ENCODE data around the gene RCBTB1. TPM values are rescaled to one million over a fixed set of nuclear protein-coding genes. Genes with fewer than 3 reads are reported as not detected.
A peak's percentile ranks its signal among the peaks of the same experiment; 100 is the strongest.
"Not testable (repeated sequence)": the region's sequence is repeated elsewhere in the genome, so short reads cannot be mapped to it uniquely, and the experiment has no call there.

Gene RCBTB1
- total RNA-seq, 2 experiments from 2014 or later, result 18.1 to 20.0 TPM

DNA sequence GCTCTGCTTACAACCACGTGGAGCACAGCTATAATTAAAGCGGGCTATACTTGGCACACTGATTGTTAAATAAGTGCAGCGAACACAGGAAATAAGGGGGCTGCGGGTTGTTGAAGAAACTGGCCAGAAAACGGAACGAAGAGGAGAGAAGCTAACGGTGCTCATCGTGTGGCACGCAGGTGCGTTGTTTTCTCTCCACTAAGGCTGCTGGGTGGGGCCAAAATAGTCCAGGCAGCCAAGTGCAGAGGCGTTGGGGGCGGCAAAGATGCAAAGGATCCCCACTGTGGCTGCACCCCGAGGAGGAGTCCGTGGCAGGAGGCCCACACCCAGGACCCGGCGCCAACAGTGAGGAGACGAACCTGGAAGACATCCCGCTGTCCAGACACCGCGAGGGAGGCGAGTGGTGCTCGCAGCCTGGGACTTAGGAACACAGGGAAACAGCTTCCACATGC lies 34.8 kb upstream of the RCBTB1 start:
- DNase-seq, result peak; percentile 16
- Mint-ChIP-seq H3K4me3 (peak overlapping the region; percentile 31), H3K27ac (no peak overlapping the region), H3K9me3 (no peaks in the 10 kb centered on the region), H3K36me3 (ENCODE audit: low read depth) (no peaks in the 10 kb centered on the region), H3K4me1 (peaks cover 4% of the 10 kb centered on the region), H3K27me3 (peaks cover 3% of the 10 kb centered on the region)
- ChIA-PET CTCF (interaction anchor here (0.5 kb wide), 1 partner anchor 169 kb away, joined by 3 read pairs; no protein-coding TSS in a partner anchor), POLR2A (interaction anchor here (0.6 kb wide), 1 partner anchor 200 kb away, joined by 3 read pairs; no protein-coding TSS in a partner anchor)

DNA sequence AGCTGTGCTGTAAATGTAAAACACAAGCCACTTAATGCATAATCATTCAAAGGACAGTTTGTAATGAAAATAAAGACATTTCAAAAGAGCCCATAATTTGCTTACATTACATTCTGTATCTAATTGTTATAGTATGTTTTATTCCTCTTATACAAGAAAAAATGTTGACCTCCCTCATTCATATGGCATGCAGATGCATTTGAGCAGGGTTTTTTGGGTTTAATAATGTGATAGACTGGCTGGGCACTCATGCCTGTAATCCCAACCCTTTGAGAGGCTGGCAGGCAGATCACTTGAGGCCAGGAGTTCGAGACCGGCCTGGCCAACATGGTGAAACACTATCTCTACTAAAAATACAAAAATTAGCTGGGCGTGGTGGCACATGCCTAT lies 31.3 kb upstream of the RCBTB1 start:
- Mint-ChIP-seq H3K36me3 (ENCODE audit: low read depth) (peaks cover 2% of the 10 kb centered on the region), H3K9me3 (peaks cover 3% of the 10 kb centered on the region), H3K4me3 (no peak overlapping the region), H3K27me3 (peaks cover 2% of the 10 kb centered on the region), H3K27ac (no peak overlapping the region), H3K4me1 (peaks cover 4% of the 10 kb centered on the region)
- no peak for DNase-seq
- ChIA-PET CTCF (no interaction called here), POLR2A (no interaction called here)

DNA sequence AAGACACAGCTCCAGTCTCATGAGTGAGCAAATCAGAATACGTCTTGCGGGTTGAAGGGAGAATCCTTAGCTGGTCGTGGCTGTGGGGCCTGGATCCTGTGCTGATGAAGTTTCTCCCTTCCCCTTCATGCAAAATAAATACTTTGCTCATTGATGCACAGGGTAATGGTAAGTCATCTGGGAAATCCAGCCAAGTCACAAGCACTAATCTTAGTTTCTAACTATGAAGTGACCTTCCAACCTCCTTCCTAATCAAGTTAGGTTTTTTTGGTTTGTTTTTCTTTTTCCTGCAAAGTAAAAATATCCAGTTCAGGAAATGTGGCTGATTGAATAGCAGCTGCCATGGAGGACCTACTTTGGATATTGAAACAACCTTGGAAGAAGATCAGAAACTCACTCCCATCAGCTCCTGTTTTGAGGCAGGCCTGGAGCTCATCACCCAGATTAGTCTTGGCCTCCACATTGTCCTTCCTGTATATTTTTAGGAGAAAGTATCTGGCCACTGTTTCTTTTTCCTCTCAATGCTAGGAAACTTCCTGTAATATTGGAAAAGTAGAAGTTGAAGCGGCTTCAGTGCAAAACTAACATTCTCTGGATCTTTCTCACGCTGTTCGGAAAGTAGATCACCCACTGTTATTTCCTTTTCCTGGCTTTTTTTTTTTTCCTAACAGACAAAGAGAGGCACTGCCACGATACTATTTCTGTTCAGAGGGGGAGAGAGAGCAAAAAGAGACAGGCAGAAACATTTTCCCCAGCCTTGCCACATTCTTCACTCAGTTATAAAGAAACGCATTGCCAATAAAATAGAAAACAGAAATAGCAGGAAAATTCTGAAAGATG lies 30.7 kb upstream of the RCBTB1 start:
- CTCF ChIA-PET, result no interaction called here
- H3K9me3 Mint-ChIP-seq, result peaks cover 6% of the 10 kb centered on the region
- no peak for DNase-seq
- peaks cover 2% of the 10 kb centered on the region for H3K36me3 Mint-ChIP-seq (ENCODE audit: low read depth)
- H3K4me3 Mint-ChIP-seq, result no peak overlapping the region
- H3K27ac Mint-ChIP-seq, result no peak overlapping the region
- peaks cover 4% of the 10 kb centered on the region for H3K4me1 Mint-ChIP-seq
- H3K27me3 Mint-ChIP-seq, result no peaks in the 10 kb centered on the region
- POLR2A ChIA-PET, result no interaction called here

DNA sequence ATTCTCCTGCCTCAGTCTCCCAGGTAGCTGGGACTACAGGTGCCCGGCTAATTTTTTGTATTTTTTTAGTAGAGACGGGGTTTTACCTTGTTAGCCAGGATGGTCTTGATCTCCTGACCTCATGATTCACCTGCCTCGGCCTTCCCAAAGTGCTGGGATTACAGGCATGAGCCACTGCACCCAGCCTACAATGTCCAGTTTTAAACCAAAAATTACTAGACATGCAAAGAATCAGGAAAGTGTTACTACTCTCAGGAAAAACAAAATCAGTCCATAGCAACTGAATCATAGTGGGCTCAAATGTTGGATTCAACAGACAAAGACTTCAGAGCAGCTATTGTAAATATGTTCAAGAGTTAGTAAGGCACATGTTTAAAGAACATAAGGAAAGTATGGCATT lies 26.7 kb upstream of the RCBTB1 start:
- not testable (repeated sequence) for H3K4me3 Mint-ChIP-seq

DNA sequence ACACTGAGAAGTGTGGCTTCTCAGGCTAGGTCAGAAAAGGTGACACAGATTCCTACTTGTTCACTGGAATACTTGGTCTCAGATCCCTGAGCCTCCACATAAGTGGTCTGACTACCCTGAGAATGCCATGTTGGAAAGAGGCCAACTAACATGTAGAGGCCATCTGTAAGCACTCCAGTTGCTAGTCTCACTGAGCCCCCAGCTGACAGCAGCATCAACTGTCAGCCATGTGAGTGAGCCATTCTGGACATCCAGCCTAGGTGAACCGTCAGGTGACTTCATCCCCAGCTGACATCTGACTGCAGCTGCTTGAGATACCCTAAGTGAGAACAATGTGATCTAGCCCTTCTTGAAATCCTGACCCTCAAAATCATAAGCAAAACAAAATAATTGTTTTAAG lies 24.8 kb upstream of the RCBTB1 start:
- H3K9me3 Mint-ChIP-seq, result peaks cover 6% of the 10 kb centered on the region
- no peaks in the 10 kb centered on the region for H3K27me3 Mint-ChIP-seq
- H3K4me3 Mint-ChIP-seq, result no peak overlapping the region
- no peak for DNase-seq
- no peak overlapping the region for H3K27ac Mint-ChIP-seq
- ChIA-PET CTCF (no interaction called here), POLR2A (no interaction called here)
- H3K36me3 Mint-ChIP-seq (ENCODE audit: low read depth), result peaks cover 2% of the 10 kb centered on the region
- H3K4me1 Mint-ChIP-seq, result peaks cover 4% of the 10 kb centered on the region

More for the DNA sequence above, 26.7 kb upstream of the RCBTB1 start:
- H3K4me1 Mint-ChIP-seq; H3K27me3 Mint-ChIP-seq; DNase-seq; H3K9me3 Mint-ChIP-seq; H3K27ac Mint-ChIP-seq; H3K36me3 Mint-ChIP-seq (ENCODE audit: low read depth); POLR2A ChIA-PET: not testable (repeated sequence)
- CTCF ChIA-PET, result interaction anchor here (0.6 to 1.6 kb wide), 2 partner anchors 90 to 312 kb away, joined by 3 to 5 read pairs; no protein-coding TSS in a partner anchor

DNA sequence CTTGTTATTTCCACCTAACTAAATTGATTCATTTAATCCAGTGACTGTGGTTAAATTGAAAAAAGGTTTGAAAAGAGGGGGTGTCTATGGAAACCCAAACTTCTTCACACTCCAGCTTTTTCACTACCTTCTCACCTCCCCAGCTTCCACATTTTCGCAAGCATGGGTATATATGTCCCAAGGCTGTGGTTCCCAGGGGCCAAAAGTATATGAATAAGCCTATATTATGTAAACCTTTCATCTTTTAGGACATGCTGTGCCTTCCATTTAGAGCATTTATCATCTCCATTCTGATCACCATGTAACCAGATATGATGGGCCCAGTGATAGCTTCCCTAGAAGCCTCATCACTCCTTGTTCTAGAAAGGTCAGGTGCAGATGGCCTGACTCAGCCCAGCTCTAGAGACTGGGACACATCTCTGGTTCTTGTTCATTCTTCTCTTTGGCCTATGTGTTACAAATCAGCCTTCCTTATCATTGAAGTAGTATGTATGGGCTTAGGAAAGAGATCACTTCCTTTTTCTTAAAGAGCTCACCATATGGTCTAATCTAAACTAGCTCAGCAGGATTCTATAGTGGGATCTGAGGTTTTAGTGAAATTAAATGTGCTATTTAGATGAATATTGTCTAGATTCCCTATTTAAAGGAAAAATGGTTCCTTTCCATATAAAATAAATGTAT lies 23.4 kb upstream of the RCBTB1 start:
- POLR2A ChIA-PET, result no interaction called here
- H3K27ac Mint-ChIP-seq, result no peak overlapping the region
- peaks cover 6% of the 10 kb centered on the region for H3K9me3 Mint-ChIP-seq
- no peak for DNase-seq
- H3K4me1 Mint-ChIP-seq, result peaks cover 6% of the 10 kb centered on the region
- H3K36me3 Mint-ChIP-seq (ENCODE audit: low read depth), result peaks cover 2% of the 10 kb centered on the region
- CTCF ChIA-PET, result interaction anchor here (0.6 to 1.6 kb wide), 3 partner anchors 155 to 330 kb away, joined by 3 to 7 read pairs (median 3); no protein-coding TSS in a partner anchor
- no peaks in the 10 kb centered on the region for H3K27me3 Mint-ChIP-seq
- no peak overlapping the region for H3K4me3 Mint-ChIP-seq

DNA sequence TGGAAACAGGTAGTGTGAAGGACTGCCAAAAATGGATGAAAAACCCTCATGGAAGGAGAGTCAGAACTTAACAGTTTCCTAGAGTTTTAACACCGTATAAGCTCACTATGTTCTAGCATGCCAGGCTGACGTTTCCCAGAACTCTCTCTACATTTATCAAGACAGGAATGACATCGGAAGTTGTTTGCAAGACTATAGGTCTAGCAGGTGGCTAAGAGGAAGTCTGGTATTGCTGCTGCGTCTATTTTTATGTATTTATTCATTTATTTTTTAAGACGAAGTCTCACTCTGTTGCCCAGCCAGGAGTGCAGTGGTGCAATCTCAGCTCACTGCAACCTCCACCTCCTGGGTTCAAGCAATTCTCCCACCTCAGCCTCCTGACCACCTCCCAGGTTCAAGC lies 22.4 kb upstream of the RCBTB1 start:
- no peaks in the 10 kb centered on the region for H3K27me3 Mint-ChIP-seq
- no peak overlapping the region for H3K27ac Mint-ChIP-seq
- H3K4me1 Mint-ChIP-seq, result peaks cover 6% of the 10 kb centered on the region
- H3K9me3 Mint-ChIP-seq, result peaks cover 6% of the 10 kb centered on the region
- peaks cover 2% of the 10 kb centered on the region for H3K36me3 Mint-ChIP-seq (ENCODE audit: low read depth)
- POLR2A ChIA-PET, result no interaction called here
- no peak overlapping the region for H3K4me3 Mint-ChIP-seq
- DNase-seq, result no peak
- CTCF ChIA-PET, result interaction anchor here (1.2 to 1.6 kb wide), 2 partner anchors 307 to 393 kb away, joined by 3 read pairs; no protein-coding TSS in a partner anchor

DNA sequence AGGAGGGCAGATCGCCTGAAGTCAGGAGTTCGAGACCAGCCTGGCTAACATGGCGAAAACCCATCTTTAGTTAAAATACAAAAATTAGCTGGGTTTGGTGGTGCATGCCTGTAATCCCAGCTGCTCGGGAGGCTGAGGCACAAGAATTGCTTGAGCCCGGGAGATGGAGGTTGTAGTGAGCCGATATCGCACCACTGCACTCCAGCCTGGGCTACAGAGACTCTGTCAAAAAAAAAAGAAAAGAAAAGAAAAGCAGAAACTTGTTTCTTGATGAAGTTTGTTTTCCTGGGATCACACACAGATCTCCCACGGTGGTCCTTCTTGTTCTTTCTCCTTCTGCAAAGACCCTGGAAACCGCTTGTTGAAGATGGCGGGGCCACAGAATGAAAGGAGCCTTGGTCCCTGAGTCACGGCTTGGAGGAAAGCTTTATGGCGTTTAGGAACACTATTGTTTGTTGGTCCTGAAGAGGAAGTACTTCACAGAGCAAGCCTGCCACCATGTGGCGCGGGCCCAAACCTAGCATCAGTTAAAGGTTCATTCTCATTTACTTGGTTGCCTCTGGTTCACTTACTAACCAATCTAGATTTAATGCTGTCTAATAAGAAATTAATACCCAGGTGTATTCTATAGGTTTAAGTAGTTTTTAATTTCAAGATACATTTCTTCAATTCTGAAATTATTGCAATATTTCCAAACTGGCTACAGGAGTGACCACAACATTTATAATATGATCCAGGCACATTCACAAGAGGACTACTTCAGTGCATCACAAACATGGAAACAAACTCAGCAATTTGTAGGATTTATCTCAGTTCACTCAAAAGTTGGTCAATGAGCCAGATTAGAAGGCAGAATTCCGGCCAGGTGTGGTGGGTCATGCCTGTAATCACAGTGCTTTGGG lies 21.6 kb upstream of the RCBTB1 start:
- peak overlapping the region; percentile 67 for H3K4me3 Mint-ChIP-seq
- no peaks in the 10 kb centered on the region for H3K36me3 Mint-ChIP-seq (ENCODE audit: low read depth)
- CTCF ChIA-PET, result interaction anchor here (0.6 to 1.5 kb wide), 9 partner anchors 17 to 1209 kb away, joined by 3 to 5 read pairs (median 3); partner anchors contain the start of gene RCBTB1
- POLR2A ChIA-PET, result no interaction called here
- DNase-seq, result peak; percentile 86
- no peaks in the 10 kb centered on the region for H3K27me3 Mint-ChIP-seq
- H3K4me1 Mint-ChIP-seq, result peaks cover 6% of the 10 kb centered on the region
- peak overlapping the region; percentile 65 for H3K27ac Mint-ChIP-seq
- peaks cover 2% of the 10 kb centered on the region for H3K9me3 Mint-ChIP-seq

DNA sequence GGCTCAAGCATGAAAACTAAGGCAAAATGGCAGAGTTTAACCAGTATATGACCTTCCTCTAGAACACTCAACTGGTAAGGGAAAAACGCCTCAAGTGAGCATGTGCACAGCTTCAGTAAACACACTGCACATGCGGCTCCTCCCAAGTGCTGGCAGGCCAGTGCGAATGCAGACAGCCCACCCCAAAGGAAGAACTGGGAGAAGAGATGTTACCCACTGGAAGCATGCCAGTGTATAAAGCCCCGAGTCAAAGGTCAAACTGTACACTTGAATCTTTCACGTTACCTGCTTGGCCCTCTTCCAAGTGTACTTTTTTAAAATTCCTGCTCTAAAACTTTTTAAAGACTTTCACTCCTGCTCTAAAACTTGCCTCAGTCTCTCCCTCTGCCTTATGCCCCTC lies 19.2 kb upstream of the RCBTB1 start:
- no peak for DNase-seq
- peaks cover 6% of the 10 kb centered on the region for H3K4me1 Mint-ChIP-seq
- ChIA-PET POLR2A (no interaction called here), CTCF (interaction anchor here (1.4 kb wide), 1 partner anchor 304 kb away, joined by 4 read pairs; no protein-coding TSS in a partner anchor)
- no peak overlapping the region for H3K4me3 Mint-ChIP-seq
- no peaks in the 10 kb centered on the region for H3K36me3 Mint-ChIP-seq (ENCODE audit: low read depth)
- H3K27ac Mint-ChIP-seq, result no peak overlapping the region
- H3K9me3 Mint-ChIP-seq, result no peaks in the 10 kb centered on the region
- no peaks in the 10 kb centered on the region for H3K27me3 Mint-ChIP-seq

DNA sequence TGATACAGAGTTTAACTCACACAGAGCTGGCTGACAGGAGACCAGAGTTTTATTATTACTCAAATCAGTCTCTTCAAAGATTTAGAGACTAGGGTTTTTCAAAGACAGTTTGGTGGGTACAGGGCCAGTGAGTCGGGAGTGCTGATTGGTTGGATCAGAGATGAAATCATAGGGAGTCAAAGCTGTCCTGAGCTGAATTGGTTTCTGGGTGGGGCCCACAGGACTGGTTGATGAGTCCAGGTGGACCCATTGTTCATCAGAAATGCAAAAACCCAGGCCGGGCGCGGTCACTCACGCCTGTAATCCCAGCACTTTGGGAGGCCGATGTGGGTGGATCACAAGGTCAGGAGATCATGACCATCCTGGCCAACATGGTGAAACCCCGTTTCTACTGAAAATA lies 17.3 kb upstream of the RCBTB1 start:
- H3K27ac Mint-ChIP-seq; POLR2A ChIA-PET; H3K9me3 Mint-ChIP-seq; H3K4me3 Mint-ChIP-seq; H3K36me3 Mint-ChIP-seq (ENCODE audit: low read depth); H3K4me1 Mint-ChIP-seq; H3K27me3 Mint-ChIP-seq; DNase-seq: not testable (repeated sequence)
- CTCF ChIA-PET, result interaction anchor here (0.8 to 1.0 kb wide), 4 partner anchors 19 to 302 kb away, joined by 3 to 5 read pairs (median 3); no protein-coding TSS in a partner anchor

DNA sequence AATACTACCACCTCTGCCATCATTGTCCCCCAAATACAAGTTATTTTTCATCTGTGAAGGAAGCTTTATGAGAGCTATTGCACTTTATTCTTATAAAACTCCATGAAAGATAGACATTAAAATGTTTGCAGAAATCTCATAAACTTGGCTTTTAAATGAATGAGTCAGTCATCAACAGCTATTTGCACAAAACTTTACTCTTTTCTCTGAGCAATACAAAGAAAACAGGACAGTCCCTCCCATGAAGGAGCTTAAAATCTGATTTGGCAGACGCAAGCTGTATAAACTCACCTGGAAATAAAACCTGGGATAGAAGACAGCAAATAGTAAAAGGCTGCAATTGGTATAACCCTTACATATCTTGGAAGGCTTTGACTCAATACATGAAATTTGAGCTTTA lies 16.6 kb upstream of the RCBTB1 start:
- Mint-ChIP-seq H3K4me3 (no peak overlapping the region), H3K27me3 (no peaks in the 10 kb centered on the region), H3K27ac (no peak overlapping the region), H3K4me1 (peaks cover 3% of the 10 kb centered on the region), H3K36me3 (ENCODE audit: low read depth) (no peaks in the 10 kb centered on the region), H3K9me3 (no peaks in the 10 kb centered on the region)
- ChIA-PET CTCF (interaction anchor here (0.7 to 1.0 kb wide), 5 partner anchors 20 to 661 kb away, joined by 3 to 5 read pairs (median 3); no protein-coding TSS in a partner anchor), POLR2A (no interaction called here)
- no peak for DNase-seq

DNA sequence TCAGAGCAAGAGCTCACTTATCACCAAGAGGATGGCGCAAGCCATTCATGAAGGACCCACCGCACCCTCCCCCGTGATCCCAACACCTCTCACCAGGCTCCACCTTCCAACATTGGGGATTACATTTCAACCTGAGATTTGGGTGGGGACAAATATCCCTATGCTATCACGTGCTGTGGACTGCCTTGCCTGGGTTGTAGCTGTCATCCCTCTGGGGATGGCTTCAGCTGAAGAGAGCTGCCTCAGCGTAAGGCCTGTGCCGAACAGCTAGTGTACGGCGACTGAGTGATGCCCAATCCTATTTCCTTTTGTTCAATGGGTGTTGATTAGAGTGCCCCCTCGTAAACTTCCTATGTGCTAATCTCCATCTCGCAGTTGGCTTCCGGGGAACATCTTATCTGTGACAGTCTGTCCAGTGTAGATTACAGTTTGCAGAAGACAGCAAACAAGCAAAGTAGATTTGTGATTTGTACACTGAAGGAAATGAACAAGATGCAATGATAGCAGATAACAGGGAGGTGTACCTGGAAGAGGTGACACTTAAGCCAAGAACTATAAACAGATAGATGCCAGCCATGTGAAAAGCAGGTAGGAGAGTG lies 11.8 kb upstream of the RCBTB1 start:
- Mint-ChIP-seq H3K27me3 (no peaks in the 10 kb centered on the region), H3K9me3 (no peaks in the 10 kb centered on the region), H3K27ac (no peak overlapping the region), H3K4me1 (no peaks in the 10 kb centered on the region), H3K4me3 (no peak overlapping the region), H3K36me3 (ENCODE audit: low read depth) (no peaks in the 10 kb centered on the region)
- CTCF ChIA-PET, result interaction anchor here (0.6 kb wide), 1 partner anchor 317 kb away, joined by 3 read pairs; no protein-coding TSS in a partner anchor
- DNase-seq, result no peak
- POLR2A ChIA-PET, result no interaction called here

Measured in activated CD4-positive, alpha-beta T cell treated with anti-CD3 and anti-CD28 coated beads, Interleukin-2, amount 10 ng/mL, durations not matched to agents 7 days and 5 days (primary cell).